Measurements from ENCODE around the gene ADAMTS20. TPM values are rescaled to one million over a fixed set of nuclear protein-coding genes. Genes with fewer than 3 reads are reported as not detected.

The ADAMTS20 gene
- total RNA-seq, 4 donors from 2014 or later, result not detected

- no peak for DNase-seq (ENCODE audit: low spot score in 2 of 2)
- Histone ChIP-seq H3K4me1 (no peaks in the 10 kb centered on the region), H3K27ac (no peak overlapping the region), H3K27me3 (no peaks in the 10 kb centered on the region), H3K36me3 (no peaks in the 10 kb centered on the region), H3K9me3 (no peaks in the 10 kb centered on the region), H3K4me3 (no peak overlapping the region)
- TF ChIP-seq EP300 (IDR thresholded peaks at IDR 0.05) (no peak), POLR2A (IDR thresholded peaks at IDR 0.05) (no peak), CTCF (IDR thresholded peaks at IDR 0.05) (no peak)
Measured at GRCh38 chr12:43310596-43310995, 241.4 kb downstream of the ADAMTS20 start.

- WGBS, 2 donors, result 87 to 95% methylated on average over 3 of the region's 3 CpGs
- Histone ChIP-seq H3K27ac (no peak overlapping the region), H3K36me3 (no peaks in the 10 kb centered on the region), H3K4me3 (no peak overlapping the region), H3K4me1 (no peaks in the 10 kb centered on the region), H3K9me3 (no peaks in the 10 kb centered on the region), H3K27me3 (no peaks in the 10 kb centered on the region)
- no peak for DNase-seq (ENCODE audit: low spot score in 2 of 2)
- TF ChIP-seq EP300 (IDR thresholded peaks at IDR 0.05) (no peak), CTCF (IDR thresholded peaks at IDR 0.05) (no peak), POLR2A (IDR thresholded peaks at IDR 0.05) (no peak)
Measured at GRCh38 chr12:43309959-43310358, 242.0 kb downstream of the ADAMTS20 start.

DNA sequence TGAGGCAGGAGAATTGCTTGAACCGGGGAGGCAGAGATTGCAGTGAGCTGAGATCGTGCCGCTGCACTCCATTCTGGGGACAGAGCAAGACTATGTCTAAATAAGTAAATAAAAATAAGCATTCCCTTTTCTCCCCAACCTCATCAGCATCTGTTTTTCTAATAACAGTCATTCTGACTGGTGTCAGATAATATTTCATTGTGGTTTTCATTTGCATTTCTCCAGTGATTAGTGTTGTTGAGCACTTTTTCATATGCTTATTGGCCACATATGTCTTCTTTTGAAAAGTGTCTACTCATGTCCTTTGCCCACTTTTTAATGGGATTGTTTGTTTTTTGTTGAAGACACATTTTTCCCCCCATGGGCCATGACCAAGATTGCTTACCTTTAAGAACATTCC is 243.2 kb downstream of the ADAMTS20 start:
- Histone ChIP-seq H3K27me3 (no peaks in the 10 kb centered on the region), H3K4me1 (no peaks in the 10 kb centered on the region), H3K4me3 (no peak overlapping the region), H3K36me3 (no peaks in the 10 kb centered on the region), H3K9me3 (no peaks in the 10 kb centered on the region), H3K27ac (no peak overlapping the region)
- DNase-seq (ENCODE audit: low spot score in 2 of 2), result no peak
- WGBS, 2 donors, result 94 to 97% methylated on average over 3 of the region's 3 CpGs
- no peak for TF ChIP-seq POLR2A (IDR thresholded peaks at IDR 0.05)
- no peak for TF ChIP-seq EP300 (IDR thresholded peaks at IDR 0.05)
- TF ChIP-seq CTCF (IDR thresholded peaks at IDR 0.05), result no peak

DNA sequence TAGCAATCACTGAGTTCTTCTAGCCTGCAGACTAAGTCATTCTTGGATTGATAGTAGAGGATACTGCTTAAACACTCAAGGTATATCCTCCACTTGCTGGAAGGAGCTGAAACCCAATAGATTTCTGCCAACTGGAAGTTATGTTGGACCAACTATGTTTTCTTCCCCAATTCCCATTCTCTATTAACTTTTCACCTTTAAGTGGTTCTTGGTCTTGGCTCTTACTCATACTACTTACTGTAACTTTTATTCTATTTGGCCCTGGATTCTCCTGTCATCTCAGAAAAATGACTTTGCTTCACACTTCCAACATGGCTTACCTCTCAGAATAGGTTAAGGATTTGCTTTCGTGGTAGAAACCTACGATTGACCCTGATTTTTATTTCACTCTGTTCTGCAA is 244.9 kb downstream of the ADAMTS20 start:
- TF ChIP-seq CTCF (IDR thresholded peaks at IDR 0.05) (no peak), POLR2A (IDR thresholded peaks at IDR 0.05) (no peak), EP300 (IDR thresholded peaks at IDR 0.05) (no peak)
- Histone ChIP-seq H3K36me3 (no peaks in the 10 kb centered on the region), H3K9me3 (no peaks in the 10 kb centered on the region), H3K4me3 (no peak overlapping the region), H3K4me1 (no peaks in the 10 kb centered on the region), H3K27ac (no peak overlapping the region), H3K27me3 (no peaks in the 10 kb centered on the region)
- no peak for DNase-seq (ENCODE audit: low spot score in 2 of 2)
- 95 to 96% methylated on average over 2 of the region's 2 CpGs for WGBS, 2 donors

DNA sequence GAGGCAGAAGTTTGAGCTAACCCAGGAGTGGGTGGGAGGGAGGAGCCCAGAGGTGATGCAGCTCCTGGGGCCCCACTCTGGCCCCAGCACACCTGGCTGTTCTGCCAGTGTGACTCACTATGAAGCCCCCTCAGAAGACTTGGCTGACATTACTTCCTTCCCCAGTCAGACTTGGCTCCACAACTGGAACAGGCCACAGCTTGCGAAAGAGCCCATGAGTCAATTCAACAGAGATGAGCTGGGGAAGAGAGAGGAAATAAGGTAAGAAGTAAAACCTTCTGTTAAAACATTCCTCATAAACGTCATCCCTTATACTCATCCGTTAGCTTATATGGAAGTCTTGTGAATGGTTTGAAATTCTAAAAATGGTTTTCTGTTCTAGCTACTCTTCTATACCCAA is 245.9 kb downstream of the ADAMTS20 start:
- DNase-seq (ENCODE audit: low spot score in 2 of 2), result no peak
- H3K9me3 ChIP-seq, result no peaks in the 10 kb centered on the region

More for the DNA sequence above, 245.9 kb downstream of the ADAMTS20 start:
- Histone ChIP-seq H3K27ac (no peak overlapping the region), H3K36me3 (no peaks in the 10 kb centered on the region), H3K4me3 (no peak overlapping the region), H3K27me3 (no peaks in the 10 kb centered on the region), H3K4me1 (no peaks in the 10 kb centered on the region)
- WGBS, 2 donors, result 79 to 84% methylated on average over 3 of the region's 3 CpGs
- TF ChIP-seq POLR2A (IDR thresholded peaks at IDR 0.05), result no peak
- TF ChIP-seq CTCF (IDR thresholded peaks at IDR 0.05), result no peak
- no peak for TF ChIP-seq EP300 (IDR thresholded peaks at IDR 0.05)
